Measurements from ENCODE around the gene TAOK3.

GRCh38 chr12:118135788-118136558 is 236.7 kb downstream of the TAOK3 start, which contains the start of gene PEBP1:
- TF ChIP-seq CTCF (conservative IDR thresholded peaks at IDR 0.05; ENCODE audit: low read depth, low read length) (no peak), SMC3 (IDR thresholded peaks at IDR 0.05; ENCODE audit: low read depth, low read length) (no peak)
